Mammary epithelial cell (primary cell): Measurements from ENCODE around the gene LRRN4.

Source experiments
- EZH2 ChIP-seq: IDR thresholded peaks from 2 replicates; pipeline ENCODE4 v1.6.1; 2012; ENCODE audit warnings: low read length, inconsistent platforms, borderline replicate concordance
- TF ChIP-seq, protein P1 (sequence below), 2 donors: IDR thresholded peaks in 1 of 2; conservative IDR thresholded peaks in 1 of 2; 2 replicates each; pipeline ENCODE4 v1.5.1; 2011 to 2012; ENCODE audit warnings: inconsistent platforms in 2 of 2, low read length in 2 of 2, mild to moderate bottlenecking in 2 of 2, control low read depth in 1 of 2, low read depth in 1 of 2; ENCODE audit not compliant: insufficient read depth in 1 of 2; ENCODE audit errors: extremely low read depth in 1 of 2

DNA sequence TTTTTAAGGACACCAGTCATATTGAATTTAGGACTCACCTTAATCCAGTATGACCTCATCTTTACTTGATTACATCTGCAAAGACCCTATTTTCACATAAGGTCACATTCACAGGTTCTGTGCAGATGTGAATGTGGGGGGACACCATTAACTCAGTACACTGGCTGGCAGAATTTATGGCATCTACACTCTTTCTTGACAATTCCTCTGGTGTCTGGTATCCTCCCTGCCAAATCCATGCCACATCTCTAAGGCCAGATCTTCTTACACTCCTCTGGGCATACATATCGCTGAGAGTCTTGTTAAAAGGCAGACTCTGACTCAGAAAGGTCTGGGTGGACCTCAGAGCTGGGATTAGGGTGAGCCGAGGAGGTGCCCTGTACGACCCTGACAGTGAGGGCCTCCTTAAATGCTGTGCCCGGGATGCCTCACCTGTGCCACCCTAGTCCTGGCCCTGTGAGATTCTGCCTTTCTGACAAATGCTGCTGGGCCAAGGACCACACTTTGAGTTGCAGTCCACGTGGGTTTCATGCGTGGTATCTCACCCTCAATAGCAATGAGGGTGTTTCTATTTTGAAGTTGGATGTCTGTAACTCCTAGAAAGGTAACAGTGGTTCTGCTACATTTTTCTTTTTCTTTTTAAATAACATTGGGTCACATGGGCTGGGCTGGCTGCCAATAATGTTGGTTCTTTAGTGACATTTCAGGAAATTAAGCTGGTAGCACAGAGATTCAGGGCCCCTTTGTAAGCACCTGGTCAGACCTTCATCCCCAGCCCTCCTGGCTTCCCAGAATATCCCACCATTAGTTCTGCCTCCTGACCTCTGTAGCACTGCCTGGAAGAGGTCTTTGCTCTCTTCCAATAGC is 17.2 kb upstream of the LRRN4 start:
- TF ChIP-seq, protein P1, sequence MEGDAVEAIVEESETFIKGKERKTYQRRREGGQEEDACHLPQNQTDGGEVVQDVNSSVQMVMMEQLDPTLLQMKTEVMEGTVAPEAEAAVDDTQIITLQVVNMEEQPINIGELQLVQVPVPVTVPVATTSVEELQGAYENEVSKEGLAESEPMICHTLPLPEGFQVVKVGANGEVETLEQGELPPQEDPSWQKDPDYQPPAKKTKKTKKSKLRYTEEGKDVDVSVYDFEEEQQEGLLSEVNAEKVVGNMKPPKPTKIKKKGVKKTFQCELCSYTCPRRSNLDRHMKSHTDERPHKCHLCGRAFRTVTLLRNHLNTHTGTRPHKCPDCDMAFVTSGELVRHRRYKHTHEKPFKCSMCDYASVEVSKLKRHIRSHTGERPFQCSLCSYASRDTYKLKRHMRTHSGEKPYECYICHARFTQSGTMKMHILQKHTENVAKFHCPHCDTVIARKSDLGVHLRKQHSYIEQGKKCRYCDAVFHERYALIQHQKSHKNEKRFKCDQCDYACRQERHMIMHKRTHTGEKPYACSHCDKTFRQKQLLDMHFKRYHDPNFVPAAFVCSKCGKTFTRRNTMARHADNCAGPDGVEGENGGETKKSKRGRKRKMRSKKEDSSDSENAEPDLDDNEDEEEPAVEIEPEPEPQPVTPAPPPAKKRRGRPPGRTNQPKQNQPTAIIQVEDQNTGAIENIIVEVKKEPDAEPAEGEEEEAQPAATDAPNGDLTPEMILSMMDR (conservative IDR thresholded peaks at IDR 0.05 in 1 of 2, IDR thresholded peaks at IDR 0.05 in 1 of 2; ENCODE audit: extremely low read depth in 1 of 2, insufficient read depth in 1 of 2, low read depth in 1 of 2, low read length in 2 of 2): no peak
- no peak for TF ChIP-seq EZH2
